Endometrial microvascular endothelial cells (primary cell): ENCODE results near the gene ZNF300. TPM values are rescaled to one million over a fixed set of nuclear protein-coding genes. Genes with fewer than 3 reads are reported as not detected.
"Not testable (repeated sequence)": the region's sequence is repeated elsewhere in the genome, so short reads cannot be mapped to it uniquely, and the experiment has no call there.

Experiments
- in situ Hi-C: cut with HindIII; loops from 2 replicates; pipeline ENCODE4 v1.10.0; 2017; ENCODE audit warnings: low sequenced_read_pairs, low pct_unique_long_range_greater_than_20kb; ENCODE audit errors: inconsistent ontology term
- total RNA-seq: library from RNA; depleted of rRNA; stranded (reverse); fragments of >200 nt; gene quantifications from one replicate; pipeline ENCODE4 v1.2.3, GENCODE V29; 2015; ENCODE audit errors: inconsistent ontology term

ZNF300 gene
- total RNA-seq, 1 donor from 2014 or later, result 3.2 TPM

GRCh38 chr5:150846654-150847333, 58.0 kb downstream of the ZNF300 start:
- in situ Hi-C loops, result no loop called here

GRCh38 chr5:150846308-150846653, 58.5 kb downstream of the ZNF300 start, which contains the start of gene IRGM:
Gene IRGM (plus strand): TSS chr5:150846521. CDS start chr5:150848124, 1,603 bp downstream.
- in situ Hi-C loops, result not testable (repeated sequence)

- in situ Hi-C loops, result not testable (repeated sequence)
Observed at GRCh38 chr5:150845185-150845859, 59.5 kb downstream of the ZNF300 start.

Other genes with a start within 250 kb of the ZNF300 start
- 0.09 TPM for gene MYOZ3, start 243.7 kb downstream of the ZNF300 start, total RNA-seq
- 35.1 TPM for gene RBM22, start 203.9 kb downstream of the ZNF300 start, total RNA-seq
- gene DCTN4, start 146.0 kb downstream of the ZNF300 start, total RNA-seq, result 56.0 TPM
- gene SMIM3, start 126.2 kb downstream of the ZNF300 start, total RNA-seq, result 12.8 TPM
- gene IRGM, start 58.5 kb downstream of the ZNF300 start, total RNA-seq, result not detected
- 34.0 TPM for gene GPX3, start 115.6 kb upstream of the ZNF300 start, total RNA-seq
- gene TNIP1, start 176.1 kb upstream of the ZNF300 start, total RNA-seq, result 71.0 TPM